NCI-H748 treated with DMSO at 0.1 percent for 48 hours (cell line): Measurements from ENCODE around the gene CDKN1C.

ENCODE experiments used
- DNase-seq: peaks from one replicate; lab custom pipeline; 2025; lab: John Stamatoyannopoulos, UW

The CDKN1C gene

GRCh38 chr11:2923446-2924375 is 38.1 kb upstream of the CDKN1C start:
- DNase-seq: no peak

GRCh38 chr11:2922655-2923054 is 37.1 kb upstream of the CDKN1C start:
- DNase-seq: no peak

- no peak for DNase-seq
These were observed 36.3 kb upstream of the CDKN1C start for GRCh38 chr11:2921742-2922493.

GRCh38 chr11:2921261-2921660 is 35.7 kb upstream of the CDKN1C start:
- no peak for DNase-seq

GRCh38 chr11:2920343-2920742 is 34.8 kb upstream of the CDKN1C start:
- no peak for DNase-seq

- DNase-seq: no peak
These were observed 34.3 kb upstream of the CDKN1C start for GRCh38 chr11:2919837-2920236.

GRCh38 chr11:2919188-2919587 is 33.6 kb upstream of the CDKN1C start:
- DNase-seq: no peak

- no peak for DNase-seq
These were observed 32.4 kb upstream of the CDKN1C start for GRCh38 chr11:2917842-2918490.

GRCh38 chr11:2916892-2917645 is 31.5 kb upstream of the CDKN1C start:
- no peak for DNase-seq

GRCh38 chr11:2916114-2916891 is 30.7 kb upstream of the CDKN1C start:
- no peak for DNase-seq

GRCh38 chr11:2915473-2915872 is 29.9 kb upstream of the CDKN1C start:
- no peak for DNase-seq

GRCh38 chr11:2914455-2915195 is 29.1 kb upstream of the CDKN1C start:
- no peak for DNase-seq

- DNase-seq: no peak
These were observed 28.2 kb upstream of the CDKN1C start for GRCh38 chr11:2913776-2914175.

- no peak for DNase-seq
These were observed 27.4 kb upstream of the CDKN1C start for GRCh38 chr11:2913019-2913431.

GRCh38 chr11:2912498-2912897 is 26.9 kb upstream of the CDKN1C start:
- no peak for DNase-seq

- DNase-seq: no peak
These were observed 26.3 kb upstream of the CDKN1C start for GRCh38 chr11:2911785-2912391.

- no peak for DNase-seq
These were observed 25.7 kb upstream of the CDKN1C start for GRCh38 chr11:2911088-2911784.

- no peak for DNase-seq
These were observed 24.9 kb upstream of the CDKN1C start for GRCh38 chr11:2910401-2910955.
